ENCODE measurements around the gene NFAT5. TPM values are rescaled to one million over a fixed set of nuclear protein-coding genes. Genes with fewer than 3 reads are reported as not detected.
"Not testable (repeated sequence)": the region's sequence is repeated elsewhere in the genome, so short reads cannot be mapped to it uniquely, and the experiment has no call there.

The NFAT5 gene
- total RNA-seq, 1 donor from 2014 or later, result 14.7 TPM

DNA sequence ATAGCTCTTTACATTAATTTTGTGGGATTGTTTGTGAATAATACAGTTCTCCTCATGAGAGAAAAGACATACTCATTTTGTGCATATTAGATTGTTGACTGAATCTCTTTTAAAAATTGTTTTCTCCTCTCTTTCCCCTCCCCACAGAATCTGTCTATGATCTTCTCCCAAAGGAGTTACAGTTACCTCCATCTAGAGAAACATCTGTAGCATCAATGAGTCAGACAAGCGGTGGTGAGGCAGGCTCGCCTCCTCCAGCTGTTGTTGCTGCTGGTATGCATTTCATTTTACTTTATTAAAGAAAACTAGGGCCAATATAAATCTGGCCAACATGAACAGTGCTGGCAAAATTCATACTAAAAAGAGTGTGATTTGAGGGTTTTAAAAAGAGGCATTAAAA lies 60.5 kb downstream of the NFAT5 start:
- FAIRE-seq (no peak), DNase-seq (ENCODE audit: low spot score in 2 of 2) (no peak)

- no peak for DNase-seq (ENCODE audit: low spot score in 2 of 2)
- FAIRE-seq, result no peak
Observed at GRCh38 chr16:69632828-69633227, 67.1 kb downstream of the NFAT5 start.

DNA sequence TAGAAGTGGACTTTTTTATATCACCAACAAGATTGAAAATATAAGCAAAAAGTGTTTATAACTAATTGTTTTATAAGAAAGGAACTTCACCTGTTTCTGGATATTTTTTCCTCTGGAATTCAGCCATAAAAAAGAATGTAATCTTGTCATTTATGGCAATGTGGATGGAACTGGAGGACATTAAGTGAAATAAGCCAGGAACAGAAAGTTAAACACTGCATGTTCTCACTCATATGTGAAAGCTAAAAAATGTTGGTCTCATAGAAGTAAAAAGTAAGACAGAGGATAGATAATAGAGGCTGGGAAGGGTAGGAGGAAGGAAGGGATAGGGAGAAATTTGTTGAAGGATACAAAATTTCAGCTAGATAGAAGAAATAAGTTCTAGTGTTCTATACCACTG lies 67.6 kb downstream of the NFAT5 start:
- DNase-seq (ENCODE audit: low spot score in 2 of 2), result no peak
- FAIRE-seq, result no peak

GRCh38 chr16:69636563-69637146 lies 70.9 kb downstream of the NFAT5 start:
- DNase-seq (ENCODE audit: low spot score in 2 of 2); FAIRE-seq: not testable (repeated sequence)

- FAIRE-seq; DNase-seq (ENCODE audit: low spot score in 2 of 2): not testable (repeated sequence)
Observed at GRCh38 chr16:69637206-69637865, 71.6 kb downstream of the NFAT5 start.

DNA sequence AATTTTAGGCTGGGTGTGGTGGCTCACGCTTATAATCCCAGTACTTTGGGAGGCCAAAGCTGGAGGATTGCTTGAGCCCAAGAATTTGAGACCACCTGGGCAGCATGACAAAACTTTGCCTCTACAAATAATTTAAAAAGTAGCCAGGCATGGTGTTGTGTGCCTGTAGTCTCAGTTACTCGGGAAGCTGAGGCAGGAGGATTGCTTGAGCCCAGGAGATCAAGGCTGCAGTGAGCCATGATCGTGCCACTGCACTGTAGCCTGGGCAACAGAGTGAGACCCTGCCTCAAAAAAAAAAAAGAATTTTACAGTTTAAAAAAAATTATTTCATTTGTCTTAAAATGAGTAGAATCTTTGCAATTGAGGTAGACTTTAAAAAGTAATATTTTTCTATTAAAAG lies 78.2 kb downstream of the NFAT5 start:
- FAIRE-seq; DNase-seq (ENCODE audit: low spot score in 2 of 2): not testable (repeated sequence)

- no peak for DNase-seq (ENCODE audit: low spot score in 2 of 2)
- FAIRE-seq, result no peak
Observed at GRCh38 chr16:69644790-69645189, 79.0 kb downstream of the NFAT5 start.

- DNase-seq (ENCODE audit: low spot score in 2 of 2), result no peak
- FAIRE-seq, result no peak
Observed at GRCh38 chr16:69647020-69647419, 81.3 kb downstream of the NFAT5 start.

GRCh38 chr16:69651217-69651616 lies 85.5 kb downstream of the NFAT5 start:
- FAIRE-seq, result no peak
- no peak for DNase-seq (ENCODE audit: low spot score in 2 of 2)

DNA sequence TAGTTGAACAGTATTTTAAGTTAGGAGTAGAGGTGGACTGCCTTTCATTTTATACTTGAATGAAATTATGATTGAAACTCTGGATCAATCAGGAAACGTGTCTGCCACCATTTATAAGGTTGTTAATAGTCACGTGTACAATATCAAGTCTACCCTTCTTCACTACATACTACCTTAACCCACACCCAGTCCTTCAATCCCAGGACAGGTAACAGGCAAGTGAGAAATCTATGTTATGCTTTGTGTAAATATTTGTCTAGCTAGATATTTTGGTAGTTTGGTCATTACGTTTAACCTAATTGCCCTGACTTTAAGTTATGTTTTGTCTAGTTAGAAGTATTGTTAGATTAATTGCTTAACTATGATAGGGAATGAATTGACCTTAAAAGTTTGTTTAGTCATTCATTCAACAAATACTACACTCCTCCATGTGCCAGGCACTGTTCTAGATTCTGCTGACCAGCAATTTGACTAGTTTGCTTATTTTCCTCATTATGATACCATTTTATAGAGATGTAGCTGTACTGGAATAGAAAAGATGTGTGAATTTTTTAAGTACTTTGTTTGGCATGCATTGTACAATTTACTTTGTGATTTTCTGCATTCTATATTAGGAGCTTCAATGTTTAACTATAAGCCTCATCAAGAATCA lies 88.6 kb downstream of the NFAT5 start:
- DNase-seq (ENCODE audit: low spot score in 2 of 2), result no peak
- FAIRE-seq, result no peak

GRCh38 chr16:69660166-69660565 lies 94.4 kb downstream of the NFAT5 start:
- no peak for DNase-seq (ENCODE audit: low spot score in 2 of 2)
- no peak for FAIRE-seq

- FAIRE-seq, result no peak
- DNase-seq (ENCODE audit: low spot score in 2 of 2), result no peak
Observed at GRCh38 chr16:69662901-69663300, 97.1 kb downstream of the NFAT5 start.

DNA sequence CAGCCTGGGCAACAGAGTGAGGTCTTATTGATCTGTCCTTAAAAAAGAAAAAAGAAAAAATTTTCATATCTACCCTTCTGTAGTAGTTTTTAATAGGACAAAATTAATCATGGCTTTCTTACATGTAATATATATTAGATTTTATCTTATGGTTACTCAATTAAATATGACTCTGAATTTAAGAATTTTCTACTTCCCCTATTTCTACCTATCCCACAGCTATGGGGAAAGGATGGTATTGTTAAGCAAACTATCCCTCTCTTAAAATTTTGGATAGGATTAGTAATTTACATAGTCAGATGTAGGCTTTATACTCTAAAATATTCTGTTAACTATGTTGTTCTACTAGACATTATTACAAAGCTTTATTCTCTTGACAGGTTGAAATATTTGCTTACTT lies 98.1 kb downstream of the NFAT5 start:
- FAIRE-seq, result no peak
- DNase-seq (ENCODE audit: low spot score in 2 of 2), result no peak

- no peak for DNase-seq (ENCODE audit: low spot score in 2 of 2)
- FAIRE-seq, result no peak
Observed at GRCh38 chr16:69669577-69669976, 103.8 kb downstream of the NFAT5 start.

DNA sequence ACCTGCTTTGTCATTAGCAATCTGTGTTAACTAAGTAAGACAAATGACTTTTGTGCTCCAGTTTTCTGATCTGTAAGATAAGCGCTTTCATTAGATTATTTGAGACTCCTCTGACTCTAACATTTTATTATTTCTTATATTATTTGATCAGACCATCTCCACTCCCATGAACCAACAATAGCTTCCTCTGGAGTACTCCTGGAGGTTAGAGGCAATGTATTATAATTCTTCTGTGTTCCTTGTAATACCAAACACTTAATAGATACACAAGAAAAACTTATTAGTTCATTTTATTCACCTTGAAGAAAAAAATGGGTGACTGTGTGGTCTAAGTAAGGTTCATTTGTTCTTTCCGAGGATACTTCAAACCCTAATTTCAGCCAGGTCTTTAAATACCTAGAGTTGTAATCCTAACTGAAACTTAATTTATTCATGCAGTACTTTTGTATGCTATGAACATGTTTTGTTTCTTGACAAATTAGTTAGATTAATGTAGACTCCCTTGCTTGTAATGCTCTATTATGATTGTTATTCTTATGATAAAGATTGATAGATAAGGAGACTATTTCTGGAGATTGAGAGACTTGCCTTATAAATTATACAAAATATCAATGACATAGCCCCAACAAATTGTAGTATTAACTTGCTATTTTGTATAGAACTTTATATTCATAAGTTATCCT lies 106.7 kb downstream of the NFAT5 start:
- DNase-seq (ENCODE audit: low spot score in 2 of 2), result no peak
- no peak for FAIRE-seq

GRCh38 chr16:69672998-69673713 lies 107.4 kb downstream of the NFAT5 start:
- FAIRE-seq, result no peak
- DNase-seq (ENCODE audit: low spot score in 2 of 2), result no peak

- no peak for FAIRE-seq
- no peak for DNase-seq (ENCODE audit: low spot score in 2 of 2)
Observed at GRCh38 chr16:69680358-69680757, 114.6 kb downstream of the NFAT5 start.

GRCh38 chr16:69688589-69688988 lies 122.8 kb downstream of the NFAT5 start:
- FAIRE-seq, result no peak
- no peak for DNase-seq (ENCODE audit: low spot score in 2 of 2)

DNA sequence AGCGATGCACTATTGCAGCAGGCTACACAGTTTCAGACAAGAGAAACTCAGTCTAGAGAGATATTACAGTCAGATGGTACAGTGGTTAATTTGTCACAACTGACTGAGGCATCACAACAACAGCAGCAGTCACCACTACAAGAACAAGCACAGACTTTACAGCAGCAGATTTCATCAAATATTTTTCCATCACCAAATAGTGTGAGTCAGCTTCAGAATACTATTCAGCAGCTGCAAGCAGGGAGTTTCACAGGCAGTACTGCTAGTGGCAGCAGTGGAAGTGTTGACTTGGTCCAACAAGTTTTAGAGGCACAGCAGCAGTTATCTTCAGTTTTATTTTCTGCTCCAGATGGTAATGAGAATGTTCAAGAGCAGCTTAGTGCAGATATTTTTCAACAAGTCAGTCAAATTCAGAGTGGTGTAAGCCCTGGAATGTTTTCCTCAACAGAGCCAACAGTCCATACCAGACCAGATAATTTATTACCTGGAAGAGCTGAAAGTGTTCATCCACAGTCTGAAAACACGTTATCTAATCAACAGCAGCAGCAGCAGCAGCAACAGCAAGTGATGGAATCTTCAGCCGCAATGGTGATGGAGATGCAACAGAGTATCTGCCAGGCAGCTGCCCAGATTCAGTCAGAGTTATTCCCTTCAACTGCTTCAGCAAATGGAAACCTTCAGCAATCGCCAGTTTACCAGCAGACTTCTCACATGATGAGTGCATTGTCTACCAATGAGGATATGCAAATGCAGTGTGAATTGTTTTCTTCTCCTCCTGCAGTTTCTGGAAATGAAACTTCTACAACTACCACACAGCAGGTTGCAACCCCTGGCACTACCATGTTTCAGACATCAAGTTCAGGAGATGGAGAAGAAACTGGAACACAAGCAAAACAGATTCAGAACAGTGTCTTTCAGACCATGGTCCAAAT lies 126.5 kb downstream of the NFAT5 start:
- DNase-seq (ENCODE audit: low spot score in 2 of 2) (no peak), FAIRE-seq (no peak)

DNA sequence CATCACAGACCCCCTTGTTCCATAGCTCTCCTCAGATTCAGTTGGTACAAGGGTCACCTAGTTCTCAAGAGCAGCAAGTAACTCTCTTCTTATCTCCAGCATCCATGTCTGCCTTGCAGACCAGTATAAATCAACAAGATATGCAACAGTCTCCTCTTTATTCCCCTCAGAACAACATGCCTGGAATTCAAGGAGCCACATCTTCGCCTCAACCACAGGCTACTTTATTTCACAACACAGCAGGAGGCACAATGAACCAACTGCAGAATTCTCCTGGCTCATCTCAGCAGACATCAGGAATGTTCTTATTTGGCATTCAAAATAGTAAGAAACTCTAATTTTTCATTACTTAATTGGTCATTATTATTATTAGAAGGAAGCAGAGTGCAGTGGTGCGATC lies 128.2 kb downstream of the NFAT5 start:
- FAIRE-seq (no peak), DNase-seq (ENCODE audit: low spot score in 2 of 2) (no peak)

All from frontal cortex (tissue), 4 donors.